ENCODE measurements around the gene ENO2. TPM values are rescaled to one million over a fixed set of nuclear protein-coding genes. Genes with fewer than 3 reads are reported as not detected.

ENO2 gene
- total and polyA plus RNA-seq, 11 donors, result 4.6 to 30.9 (median 11.6) TPM

DNA sequence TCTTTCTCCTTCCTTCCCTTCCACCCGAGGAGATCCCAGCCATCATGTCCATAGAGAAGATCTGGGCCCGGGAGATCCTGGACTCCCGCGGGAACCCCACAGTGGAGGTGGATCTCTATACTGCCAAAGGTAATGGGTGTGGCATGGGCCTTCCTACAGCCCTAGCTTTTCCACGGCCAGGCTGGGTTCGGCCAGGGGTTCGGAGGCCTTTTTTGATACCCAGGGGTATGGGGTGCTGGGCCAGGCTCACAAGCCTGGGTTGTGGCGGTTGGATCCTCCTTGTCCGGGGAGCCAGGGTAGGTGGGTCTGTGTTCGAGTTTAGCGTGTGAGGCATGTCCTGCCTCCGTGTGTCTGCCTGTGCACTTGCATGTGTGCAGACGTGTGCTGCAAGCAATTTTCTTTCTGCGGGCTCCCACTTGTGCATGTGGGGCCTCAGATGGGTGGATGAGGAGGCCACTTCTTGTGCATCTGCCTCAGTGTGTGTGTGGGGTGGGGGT, 1.5 kb downstream of the ENO2 start:
- Histone ChIP-seq H3K27ac (peak overlapping the region in 1 of 12 donors; percentile 89), H3K4me3 (peak overlapping the region in 4 of 12 donors; percentile 57 to 84 (median 74)), H3K27me3 (peaks cover 0 to 14% (median 0%) of the 10 kb centered on the region in 9 donors), H3K36me3 (peaks cover 0 to 12% (median 0%) of the 10 kb centered on the region in 9 donors), H3K4me1 (peaks cover 0 to 19% (median 8%) of the 10 kb centered on the region in 12 donors), H3K9me3 (no peaks in the 10 kb centered on the region)
- intact Hi-C loops (cut with DNase I), result no loop called here
- peak in 1 of 5 donors; percentile 40 for DNase-seq
- no peak for TF ChIP-seq POLR2A (IDR thresholded peaks at IDR 0.05)
- no peak for TF ChIP-seq CTCF (IDR thresholded peaks at IDR 0.05)
- ATAC-seq, result peak in 1 of 4 donors; percentile 1
- WGBS, 4 donors, result 78 to 85% (median 83%) methylated on average over 13 to 14 of the region's 14 CpGs

DNA sequence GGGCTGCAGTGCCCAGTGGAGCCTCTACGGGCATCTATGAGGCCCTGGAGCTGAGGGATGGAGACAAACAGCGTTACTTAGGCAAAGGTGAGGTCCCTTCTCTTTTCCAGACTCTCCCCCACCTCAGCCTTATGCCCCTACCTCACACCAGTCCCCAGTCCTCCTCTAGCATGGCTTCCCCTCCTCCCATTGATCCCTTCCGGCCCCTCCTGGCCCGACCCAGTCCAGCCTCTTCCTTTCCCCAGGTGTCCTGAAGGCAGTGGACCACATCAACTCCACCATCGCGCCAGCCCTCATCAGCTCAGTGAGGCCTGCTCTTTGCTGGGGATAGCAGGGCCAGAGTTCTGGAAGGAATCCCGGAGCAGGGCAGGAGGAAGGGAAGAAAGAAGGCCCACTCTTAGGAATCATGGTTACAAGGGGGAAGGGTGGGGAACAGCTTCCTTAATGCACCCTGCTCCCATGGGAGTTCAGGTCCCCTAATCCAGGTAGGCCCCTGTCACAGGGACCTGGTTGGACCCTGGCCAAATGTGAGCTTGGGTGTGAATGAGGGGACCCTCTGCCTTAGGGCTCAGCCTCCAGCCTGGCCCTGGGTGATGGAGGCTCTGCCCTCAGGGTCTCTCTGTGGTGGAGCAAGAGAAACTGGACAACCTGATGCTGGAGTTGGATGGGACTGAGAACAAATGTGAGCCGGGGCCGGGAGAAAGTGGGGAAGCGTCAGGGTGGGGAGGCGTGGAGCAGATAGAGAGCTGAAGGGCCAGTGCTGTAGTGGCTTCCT, 2.2 kb downstream of the ENO2 start:
- intact Hi-C loops (cut with DNase I), result no loop called here

GRCh38 chr12:6917491-6918231, 3.3 kb downstream of the ENO2 start:
- TF ChIP-seq POLR2A (IDR thresholded peaks at IDR 0.05) (no peak), CTCF (IDR thresholded peaks at IDR 0.05) (no peak)
- ATAC-seq, result no peak
- Histone ChIP-seq H3K27ac (no peak overlapping the region), H3K4me1 (peaks cover 0 to 24% (median 8%) of the 10 kb centered on the region in 12 donors), H3K4me3 (no peak overlapping the region), H3K36me3 (peaks cover 0 to 13% (median 0%) of the 10 kb centered on the region in 9 donors), H3K9me3 (no peaks in the 10 kb centered on the region), H3K27me3 (peaks cover 0 to 14% (median 0%) of the 10 kb centered on the region in 9 donors)
- DNase-seq, result peak in 1 of 5 donors; percentile 2
- intact Hi-C loops (cut with DNase I), result no loop called here
- 80 to 85% (median 82%) methylated on average over 13 to 14 of the region's 14 CpGs for WGBS, 4 donors

More for the DNA sequence above, 2.2 kb downstream of the ENO2 start:
- peaks cover 0 to 14% (median 0%) of the 10 kb centered on the region in 9 donors for H3K27me3 ChIP-seq
- no peak overlapping the region for H3K4me3 ChIP-seq
- peaks cover 0 to 19% (median 8%) of the 10 kb centered on the region in 12 donors for H3K4me1 ChIP-seq
- H3K27ac ChIP-seq, result no peak overlapping the region
- ATAC-seq (no peak), DNase-seq (peak in 1 of 5 donors; percentile 25)
- TF ChIP-seq CTCF (IDR thresholded peaks at IDR 0.05), result no peak
- TF ChIP-seq POLR2A (IDR thresholded peaks at IDR 0.05), result no peak
- peaks cover 0 to 13% (median 0%) of the 10 kb centered on the region in 9 donors for H3K36me3 ChIP-seq
- H3K9me3 ChIP-seq, result no peaks in the 10 kb centered on the region
- WGBS, 4 donors, result 89 to 97% (median 91%) methylated on average over 11 of the region's 11 CpGs

DNA sequence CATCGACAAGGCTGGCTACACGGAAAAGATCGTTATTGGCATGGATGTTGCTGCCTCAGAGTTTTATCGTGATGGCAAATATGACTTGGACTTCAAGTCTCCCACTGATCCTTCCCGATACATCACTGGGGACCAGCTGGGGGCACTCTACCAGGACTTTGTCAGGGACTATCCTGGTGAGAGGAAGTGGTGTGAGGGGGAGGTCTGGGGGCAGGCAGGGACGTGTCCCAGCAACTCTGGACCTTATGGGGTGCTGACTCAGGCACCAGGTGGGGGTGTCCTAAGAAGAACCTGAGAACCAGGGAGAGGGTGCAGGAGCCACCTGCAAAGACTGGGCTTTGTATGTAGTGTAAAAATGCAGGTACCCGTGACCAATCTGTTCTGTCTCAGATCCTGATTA, 5.2 kb downstream of the ENO2 start:
- no peak for TF ChIP-seq POLR2A (IDR thresholded peaks at IDR 0.05)
- no peak for TF ChIP-seq CTCF (IDR thresholded peaks at IDR 0.05)
- WGBS, 4 donors, result 68 to 82% (median 74%) methylated on average over 7 of the region's 7 CpGs
- no peaks in the 10 kb centered on the region for H3K9me3 ChIP-seq
- DNase-seq (peak in 1 of 5 donors; percentile 3), ATAC-seq (no peak)
- H3K4me3 ChIP-seq, result no peak overlapping the region
- intact Hi-C loops (cut with DNase I), result no loop called here
- H3K36me3 ChIP-seq, result peaks cover 0 to 13% (median 0%) of the 10 kb centered on the region in 9 donors
- H3K27ac ChIP-seq, result no peak overlapping the region
- H3K4me1 ChIP-seq, result peaks cover 0 to 35% (median 10%) of the 10 kb centered on the region in 12 donors
- H3K27me3 ChIP-seq, result peaks cover 0 to 4% (median 0%) of the 10 kb centered on the region in 9 donors
